NCI-H748 treated with DMSO at 0.1 percent for 48 hours (cell line): ENCODE measurements around the gene ZNG1C.
"Not testable (repeated sequence)": the region's sequence is repeated elsewhere in the genome, so short reads cannot be mapped to it uniquely, and the experiment has no call there.

Experiments
- DNase-seq: peaks from one replicate; lab custom pipeline; 2025; lab: John Stamatoyannopoulos, UW

ZNG1C gene

GRCh38 chr9:68241683-68242082 lies at the start of gene ZNG1C:
Gene ZNG1C, plus strand, starts transcription at chr9:68241983. Its CDS starts 49 bp downstream, at chr9:68242032.
- not testable (repeated sequence) for DNase-seq

- not testable (repeated sequence) for DNase-seq
Observed at GRCh38 chr9:68242437-68242836, 654 bp downstream of the ZNG1C start.

- not testable (repeated sequence) for DNase-seq
Observed at GRCh38 chr9:68281041-68281440, 39.3 kb downstream of the ZNG1C start.

- not testable (repeated sequence) for DNase-seq
Observed at GRCh38 chr9:68302567-68302966, 60.8 kb downstream of the ZNG1C start, which contains the start of gene FOXD4L3. Gene FOXD4L3, plus strand, starts transcription at chr9:68302867. Its CDS starts 85 bp downstream, at chr9:68302952.

- DNase-seq: not testable (repeated sequence)
Observed at GRCh38 chr9:68303771-68304170, 62.0 kb downstream of the ZNG1C start.

GRCh38 chr9:68304212-68304611 lies 62.4 kb downstream of the ZNG1C start:
- not testable (repeated sequence) for DNase-seq

GRCh38 chr9:68304777-68305176 lies 63.0 kb downstream of the ZNG1C start:
- DNase-seq: not testable (repeated sequence)

- not testable (repeated sequence) for DNase-seq
Observed at GRCh38 chr9:68305680-68306285, 64.0 kb downstream of the ZNG1C start.

- not testable (repeated sequence) for DNase-seq
Observed at GRCh38 chr9:68306391-68306964, 64.7 kb downstream of the ZNG1C start.

- not testable (repeated sequence) for DNase-seq
Observed at GRCh38 chr9:68307127-68307526, 65.3 kb downstream of the ZNG1C start.

GRCh38 chr9:68307654-68308053 lies 65.9 kb downstream of the ZNG1C start:
- DNase-seq: not testable (repeated sequence)

GRCh38 chr9:68311208-68311607 lies 69.4 kb downstream of the ZNG1C start:
- not testable (repeated sequence) for DNase-seq

- not testable (repeated sequence) for DNase-seq
Observed at GRCh38 chr9:68318209-68318608, 76.4 kb downstream of the ZNG1C start.

- not testable (repeated sequence) for DNase-seq
Observed at GRCh38 chr9:68323749-68324148, 82.0 kb downstream of the ZNG1C start.

GRCh38 chr9:68324518-68324917 lies 82.7 kb downstream of the ZNG1C start:
- DNase-seq: not testable (repeated sequence)

GRCh38 chr9:68329106-68329505 lies 87.3 kb downstream of the ZNG1C start:
- not testable (repeated sequence) for DNase-seq

GRCh38 chr9:68330531-68331173 lies 88.9 kb downstream of the ZNG1C start:
- not testable (repeated sequence) for DNase-seq

GRCh38 chr9:68332122-68332521 lies 90.3 kb downstream of the ZNG1C start:
- DNase-seq: not testable (repeated sequence)

- not testable (repeated sequence) for DNase-seq
Observed at GRCh38 chr9:68335935-68336334, 94.2 kb downstream of the ZNG1C start.

GRCh38 chr9:68336639-68337339 lies 95.0 kb downstream of the ZNG1C start:
- DNase-seq: not testable (repeated sequence)

GRCh38 chr9:68338000-68338399 lies 96.2 kb downstream of the ZNG1C start:
- DNase-seq: not testable (repeated sequence)
